Epithelial cell of esophagus (primary cell): ENCODE results near the gene SOX18.

Experiments used
- DNase-seq: peaks from one replicate; pipeline ENCODE4 v3.0.0; 2010; ENCODE audit warnings: low read depth
- H3K4me3 ChIP-seq: 2 replicates; pipeline ENCODE4 v1.5.1; 2011; ENCODE audit warnings: mild to moderate bottlenecking, low read length, control low read depth
- TF ChIP-seq, protein P1 (sequence below): IDR thresholded peaks from 2 replicates; pipeline ENCODE4 v1.5.1; 2011; ENCODE audit warnings: low read depth, mild to moderate bottlenecking, low read length, control low read depth, inconsistent platforms; ENCODE audit not compliant: insufficient read depth; ENCODE audit errors: missing control alignments

The SOX18 gene

DNA sequence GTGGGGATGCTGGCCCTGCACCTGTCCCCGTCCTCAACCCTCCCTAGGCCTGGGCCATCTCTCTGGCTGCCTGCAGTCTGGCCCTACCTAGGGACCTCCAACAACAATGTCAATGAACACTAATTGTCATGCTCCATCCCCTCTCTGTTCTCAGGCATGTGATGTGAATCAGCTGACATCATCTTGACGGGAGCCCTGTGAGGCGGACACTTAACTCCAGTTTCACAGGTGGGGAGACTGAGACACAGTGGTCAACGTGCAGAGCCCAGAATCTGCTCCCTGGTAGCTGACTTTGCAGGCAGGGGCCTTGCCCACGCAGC lies 12.8 kb upstream of the SOX18 start:
- TF ChIP-seq, protein P1, sequence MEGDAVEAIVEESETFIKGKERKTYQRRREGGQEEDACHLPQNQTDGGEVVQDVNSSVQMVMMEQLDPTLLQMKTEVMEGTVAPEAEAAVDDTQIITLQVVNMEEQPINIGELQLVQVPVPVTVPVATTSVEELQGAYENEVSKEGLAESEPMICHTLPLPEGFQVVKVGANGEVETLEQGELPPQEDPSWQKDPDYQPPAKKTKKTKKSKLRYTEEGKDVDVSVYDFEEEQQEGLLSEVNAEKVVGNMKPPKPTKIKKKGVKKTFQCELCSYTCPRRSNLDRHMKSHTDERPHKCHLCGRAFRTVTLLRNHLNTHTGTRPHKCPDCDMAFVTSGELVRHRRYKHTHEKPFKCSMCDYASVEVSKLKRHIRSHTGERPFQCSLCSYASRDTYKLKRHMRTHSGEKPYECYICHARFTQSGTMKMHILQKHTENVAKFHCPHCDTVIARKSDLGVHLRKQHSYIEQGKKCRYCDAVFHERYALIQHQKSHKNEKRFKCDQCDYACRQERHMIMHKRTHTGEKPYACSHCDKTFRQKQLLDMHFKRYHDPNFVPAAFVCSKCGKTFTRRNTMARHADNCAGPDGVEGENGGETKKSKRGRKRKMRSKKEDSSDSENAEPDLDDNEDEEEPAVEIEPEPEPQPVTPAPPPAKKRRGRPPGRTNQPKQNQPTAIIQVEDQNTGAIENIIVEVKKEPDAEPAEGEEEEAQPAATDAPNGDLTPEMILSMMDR, result no peak
- no peak for DNase-seq
- peak overlapping the region; percentile 75 for H3K4me3 ChIP-seq

DNA sequence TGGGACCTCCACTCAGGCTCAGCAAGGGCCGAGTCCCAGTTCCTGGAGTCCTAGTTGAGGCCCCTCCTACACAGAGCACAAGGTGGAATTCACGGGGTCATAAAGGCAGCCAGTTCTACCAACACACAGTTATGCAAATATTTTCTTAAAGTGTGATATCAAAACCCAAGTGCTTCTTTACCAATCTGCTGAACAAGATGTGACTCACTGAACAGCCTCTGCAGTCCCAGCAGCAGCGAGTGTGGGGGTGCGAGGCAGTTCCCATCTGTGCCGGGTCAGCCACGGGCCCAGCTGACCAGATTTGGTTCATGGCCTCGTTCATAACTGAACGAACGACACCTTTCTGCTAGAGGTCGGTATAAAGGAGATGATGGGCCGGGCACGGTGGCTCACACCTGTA lies 9.1 kb upstream of the SOX18 start:
- H3K4me3 ChIP-seq, result no peak overlapping the region
- TF ChIP-seq, protein P1, result no peak
- no peak for DNase-seq

DNA sequence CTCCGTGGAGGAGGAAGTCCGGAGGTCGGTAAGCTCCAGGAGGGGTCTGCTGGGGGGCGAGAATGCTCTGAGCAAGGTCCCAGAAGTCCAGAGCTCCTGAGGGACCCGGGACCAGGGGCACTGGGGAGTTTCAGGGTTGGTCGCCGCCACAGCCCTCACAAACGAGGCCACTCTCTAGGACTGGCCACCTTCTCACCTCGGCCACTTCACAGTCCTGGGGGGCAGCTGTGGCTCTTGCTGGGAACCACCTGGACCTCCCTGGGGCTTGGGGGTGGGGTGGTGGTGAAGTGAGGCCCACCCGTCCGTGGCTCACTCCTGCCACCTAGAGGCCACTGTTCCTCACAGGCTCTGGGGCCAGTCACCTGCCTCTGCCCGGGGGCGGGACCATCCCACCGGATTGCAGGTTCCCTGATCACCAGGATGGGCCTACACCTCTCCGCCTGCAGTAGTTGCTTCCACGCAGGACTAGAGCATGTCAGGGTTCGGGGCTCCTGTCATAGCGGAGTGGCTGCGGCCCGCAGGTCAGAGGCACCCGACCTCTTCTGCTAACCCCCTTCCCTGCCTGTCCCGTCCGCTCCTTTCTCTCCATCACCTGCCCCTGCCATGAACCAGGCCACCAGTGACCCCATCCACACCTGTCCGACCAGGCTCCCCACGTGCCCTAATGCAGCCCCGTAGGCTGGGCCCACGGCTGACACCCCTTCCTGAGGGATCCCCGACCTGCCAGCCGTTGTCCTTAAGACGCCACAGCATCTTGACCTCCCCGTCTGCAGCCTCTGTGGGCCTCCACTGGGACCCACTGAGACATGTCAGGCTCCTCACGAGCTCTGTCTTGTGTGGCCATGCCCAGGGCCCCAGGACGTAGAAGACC lies 8.4 kb upstream of the SOX18 start:
- no peak overlapping the region for H3K4me3 ChIP-seq
- DNase-seq, result peak; percentile 71
- TF ChIP-seq, protein P1, result peak; percentile 80

DNA sequence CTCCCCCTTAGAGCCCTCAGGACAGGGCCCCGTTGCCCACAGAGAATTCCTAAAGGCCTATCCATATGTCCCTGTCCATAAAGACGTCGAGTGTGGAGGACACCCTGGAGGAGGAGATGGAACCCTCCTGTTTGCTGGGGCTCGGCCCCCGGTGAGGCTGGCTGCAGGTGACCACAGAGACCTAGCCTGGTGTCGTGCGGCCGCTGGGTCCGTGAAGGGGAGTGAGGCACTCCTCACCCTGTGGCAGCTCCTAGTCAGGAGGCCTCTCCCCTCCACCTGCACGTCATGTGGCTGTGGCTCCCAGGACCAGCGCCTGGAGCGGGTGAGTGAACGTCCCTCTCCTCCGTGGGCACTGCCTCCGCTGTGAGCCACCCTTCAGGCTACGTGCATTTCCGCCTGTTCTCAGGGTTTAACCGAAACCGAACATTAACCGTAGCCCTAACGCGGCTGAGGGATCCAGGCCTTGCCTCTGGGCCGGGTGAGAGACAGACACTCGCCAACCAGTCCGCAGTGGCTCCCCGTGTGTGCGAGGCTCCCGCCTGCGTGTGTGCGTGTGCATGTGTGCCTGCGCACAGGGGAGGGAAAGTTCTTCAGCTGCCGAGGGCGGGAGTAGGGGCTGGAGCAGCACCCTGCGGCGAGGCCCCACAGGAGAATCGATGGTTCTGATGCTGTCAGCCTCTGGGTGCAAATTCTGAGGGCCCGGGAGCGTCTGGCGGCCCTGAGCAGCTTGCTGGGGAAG lies 7.6 kb upstream of the SOX18 start:
- TF ChIP-seq, protein P1, result no peak
- no peak for DNase-seq
- H3K4me3 ChIP-seq, result no peak overlapping the region

DNA sequence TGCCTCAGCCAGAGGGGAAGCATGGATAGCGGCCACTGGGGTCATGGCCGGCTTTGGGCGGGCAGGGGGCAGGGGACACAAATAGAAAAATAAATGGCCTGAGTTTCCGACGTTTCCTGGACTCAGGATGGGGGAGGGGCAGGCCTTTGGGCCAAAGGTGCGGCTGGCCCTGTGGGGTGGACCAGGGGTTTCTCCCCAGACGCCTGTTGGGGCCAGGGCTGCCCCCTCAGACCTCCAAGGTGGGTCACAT lies 7.1 kb upstream of the SOX18 start:
- no peak overlapping the region for H3K4me3 ChIP-seq
- TF ChIP-seq, protein P1, result no peak
- DNase-seq, result no peak

DNA sequence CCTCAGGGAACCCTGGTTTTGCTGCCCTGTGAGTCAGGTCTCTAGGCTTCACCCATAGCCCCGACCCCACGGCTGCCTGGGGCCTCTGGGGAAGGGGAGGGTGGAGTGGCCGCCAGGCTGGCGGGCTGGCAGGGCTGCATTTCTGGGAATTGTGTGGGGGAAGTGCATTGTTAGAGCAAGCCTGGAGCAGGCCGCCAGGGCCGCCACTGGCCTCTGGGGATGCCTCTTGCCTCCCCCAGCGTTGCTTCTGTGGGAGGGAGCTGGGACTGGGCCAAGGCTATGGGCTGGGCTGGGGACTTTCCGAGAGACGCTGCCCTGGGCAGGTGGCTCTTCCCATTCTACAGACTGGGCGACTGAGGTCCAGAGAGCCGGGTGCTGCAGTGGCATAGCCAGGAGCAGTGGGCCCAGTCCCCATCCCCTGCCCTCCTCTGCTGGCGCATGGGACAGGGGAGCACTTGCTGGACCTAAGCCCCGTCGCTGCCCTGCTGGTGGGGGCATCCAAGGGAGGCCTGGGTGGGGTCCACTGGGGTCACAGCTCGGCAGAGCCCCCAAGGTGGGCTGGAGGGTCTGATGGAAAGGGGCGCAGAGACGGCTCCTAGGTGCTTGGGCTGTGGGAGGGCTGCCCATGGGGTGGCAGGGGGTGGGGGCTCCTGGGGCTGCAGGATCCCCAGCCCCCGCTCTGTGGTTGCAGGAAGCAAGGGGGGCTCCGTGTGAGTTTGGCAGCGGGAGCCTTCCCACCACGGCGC lies 6.6 kb upstream of the SOX18 start:
- TF ChIP-seq, protein P1, result no peak
- no peak for DNase-seq
- no peak overlapping the region for H3K4me3 ChIP-seq
